IPS-18a (cell line): ENCODE results near the gene SKAP1.

Experiments
- H3K27ac ChIP-seq: one replicate; pipeline ENCODE4 v1.5.1; 2013; ENCODE audit warnings: low read length
- H3K27me3 ChIP-seq: one replicate; pipeline ENCODE4 v1.6.1; 2013; ENCODE audit warnings: mild to moderate bottlenecking, low read length; ENCODE audit not compliant: control insufficient read depth, insufficient read depth
- H3K36me3 ChIP-seq: one replicate; pipeline ENCODE4 v1.6.1; 2013; ENCODE audit warnings: low read depth, low read length; ENCODE audit not compliant: control insufficient read depth
- H3K4me1 ChIP-seq: one replicate; pipeline ENCODE4 v1.6.1; 2013; ENCODE audit warnings: low read depth, low read length; ENCODE audit not compliant: control insufficient read depth
- H3K4me3 ChIP-seq: one replicate; pipeline ENCODE4 v1.5.1; 2013; ENCODE audit warnings: low read length
- H3K9ac ChIP-seq: one replicate; pipeline ENCODE4 v1.6.1; 2013; ENCODE audit warnings: mild to moderate bottlenecking, low read length, moderate library complexity
- H3K9me3 ChIP-seq: one replicate; pipeline ENCODE4 v1.6.1; 2013; ENCODE audit warnings: low read depth, low read length; ENCODE audit not compliant: control insufficient read depth

Gene SKAP1

DNA sequence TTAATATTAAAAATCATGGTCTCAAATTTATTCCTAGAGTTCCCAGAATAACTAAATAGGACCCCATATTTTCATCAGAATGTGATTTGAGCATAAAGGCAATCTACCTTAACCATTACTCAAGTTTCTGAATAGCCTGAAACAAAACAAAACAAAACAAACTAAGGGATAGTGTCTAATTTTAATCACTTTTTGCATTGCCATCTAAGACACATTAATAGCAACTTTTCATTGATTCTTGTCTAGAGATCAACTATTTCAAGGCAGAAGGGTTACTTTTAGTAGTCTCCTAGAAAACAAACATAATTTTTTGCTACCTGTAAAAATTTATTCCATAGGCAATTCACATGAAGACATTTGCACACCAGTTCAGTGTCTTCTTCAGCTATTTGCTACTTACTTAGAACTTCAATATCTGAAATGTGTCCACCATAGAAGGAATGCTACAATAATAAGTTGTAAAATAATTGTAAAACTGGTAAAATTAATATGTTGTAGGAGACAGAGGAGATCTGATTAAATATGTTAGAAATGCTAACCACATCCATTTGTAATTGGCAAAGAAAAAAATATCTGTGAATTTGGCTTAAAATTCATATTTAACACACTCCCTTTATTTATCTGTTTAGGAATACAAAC is 94.7 kb downstream of the SKAP1 start:
- no peaks in the 10 kb centered on the region for H3K36me3 ChIP-seq
- no peaks in the 10 kb centered on the region for H3K9me3 ChIP-seq
- H3K27me3 ChIP-seq, result peaks cover 44% of the 10 kb centered on the region
- no peak overlapping the region for H3K9ac ChIP-seq
- no peak overlapping the region for H3K27ac ChIP-seq
- H3K4me3 ChIP-seq, result no peak overlapping the region
- no peaks in the 10 kb centered on the region for H3K4me1 ChIP-seq

DNA sequence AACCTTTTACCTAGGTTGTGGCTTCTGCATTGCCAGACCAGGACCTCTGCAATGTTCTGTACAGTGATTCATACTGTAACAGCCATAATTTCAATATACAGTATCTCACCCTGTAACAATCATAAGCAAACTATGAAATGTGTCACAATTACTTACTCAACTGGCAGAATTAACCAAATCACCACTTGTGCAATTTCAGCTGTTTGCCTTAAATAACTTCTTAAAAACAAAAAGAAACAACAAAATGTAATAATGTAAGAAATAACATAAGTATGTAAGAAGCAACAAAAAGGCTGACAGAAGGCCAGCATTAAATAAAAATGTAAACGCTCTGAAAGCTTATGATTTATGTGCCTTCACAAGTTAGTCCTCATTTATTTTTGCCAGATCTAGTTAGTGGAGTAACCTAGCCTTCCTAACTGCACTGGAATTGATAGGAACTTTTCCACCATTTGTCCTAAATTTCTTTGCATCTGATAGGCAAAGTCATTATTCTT is 96.9 kb downstream of the SKAP1 start:
- Histone ChIP-seq H3K36me3 (no peaks in the 10 kb centered on the region), H3K27ac (no peak overlapping the region), H3K4me1 (no peaks in the 10 kb centered on the region), H3K9me3 (no peaks in the 10 kb centered on the region), H3K9ac (no peak overlapping the region), H3K27me3 (peaks cover 26% of the 10 kb centered on the region), H3K4me3 (no peak overlapping the region)

- Histone ChIP-seq H3K27me3 (peaks cover 5% of the 10 kb centered on the region), H3K9me3 (no peaks in the 10 kb centered on the region), H3K9ac (no peak overlapping the region), H3K4me3 (no peak overlapping the region), H3K27ac (no peak overlapping the region), H3K4me1 (no peaks in the 10 kb centered on the region), H3K36me3 (no peaks in the 10 kb centered on the region)
These were observed 99.1 kb downstream of the SKAP1 start for GRCh38 chr17:48330887-48331286.

GRCh38 chr17:48330421-48330820 is 99.6 kb downstream of the SKAP1 start:
- H3K4me1 ChIP-seq, result no peaks in the 10 kb centered on the region
- no peak overlapping the region for H3K9ac ChIP-seq
- peaks cover 5% of the 10 kb centered on the region for H3K27me3 ChIP-seq

DNA sequence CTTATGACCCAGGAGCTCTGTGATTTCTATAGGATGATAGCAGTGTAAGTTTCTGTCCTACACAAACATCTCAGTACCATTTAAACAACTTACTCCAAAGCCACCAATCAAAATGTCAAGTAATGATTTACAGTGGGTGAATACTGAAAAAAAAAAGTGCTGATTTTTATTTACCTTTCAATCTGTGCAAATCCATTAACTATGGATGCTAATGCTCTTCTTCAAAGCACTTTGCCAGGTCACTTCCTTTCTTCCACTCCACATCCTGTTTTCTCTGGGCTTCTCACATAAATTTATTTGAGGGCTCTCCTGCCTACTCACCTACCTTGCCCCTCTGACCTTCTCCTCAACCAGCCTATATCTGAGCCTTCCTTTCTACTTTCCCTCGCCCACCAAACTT is 101.6 kb downstream of the SKAP1 start:
- H3K9me3 ChIP-seq, result no peaks in the 10 kb centered on the region
- H3K27me3 ChIP-seq, result peaks cover 4% of the 10 kb centered on the region
- H3K4me1 ChIP-seq, result no peaks in the 10 kb centered on the region
- H3K36me3 ChIP-seq, result no peaks in the 10 kb centered on the region
- no peak overlapping the region for H3K9ac ChIP-seq
- no peak overlapping the region for H3K27ac ChIP-seq
- H3K4me3 ChIP-seq, result no peak overlapping the region

More at GRCh38 chr17:48330421-48330820, 99.6 kb downstream of the SKAP1 start:
- no peak overlapping the region for H3K27ac ChIP-seq
- H3K36me3 ChIP-seq, result no peaks in the 10 kb centered on the region
- no peak overlapping the region for H3K4me3 ChIP-seq
- no peaks in the 10 kb centered on the region for H3K9me3 ChIP-seq

DNA sequence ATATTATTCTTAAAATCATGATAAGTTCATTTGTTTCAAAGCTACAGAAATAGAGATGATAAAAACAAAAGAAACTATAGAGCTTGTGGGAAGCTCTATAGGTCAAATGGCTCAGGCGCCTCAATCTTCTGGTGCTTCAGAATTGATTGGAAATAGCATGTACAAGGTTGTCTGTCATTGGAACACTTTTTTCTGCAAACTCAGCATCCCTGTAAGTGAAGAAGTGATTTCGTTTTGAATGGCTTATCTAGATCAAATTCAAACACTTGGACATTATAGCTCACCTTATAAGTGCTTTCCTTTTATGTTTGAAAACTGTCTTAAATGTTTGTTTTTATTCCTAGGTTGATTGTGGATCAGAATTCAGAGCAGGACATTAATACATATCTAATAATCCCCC is 103.7 kb downstream of the SKAP1 start:
- Histone ChIP-seq H3K9ac (no peak overlapping the region), H3K36me3 (no peaks in the 10 kb centered on the region), H3K4me1 (no peaks in the 10 kb centered on the region), H3K9me3 (no peaks in the 10 kb centered on the region), H3K27me3 (no peaks in the 10 kb centered on the region), H3K27ac (no peak overlapping the region), H3K4me3 (no peak overlapping the region)

GRCh38 chr17:48322060-48322459 is 108.0 kb downstream of the SKAP1 start:
- Histone ChIP-seq H3K9me3 (no peaks in the 10 kb centered on the region), H3K4me3 (no peak overlapping the region), H3K27ac (no peak overlapping the region), H3K4me1 (no peaks in the 10 kb centered on the region), H3K36me3 (no peaks in the 10 kb centered on the region), H3K27me3 (no peaks in the 10 kb centered on the region), H3K9ac (no peak overlapping the region)

DNA sequence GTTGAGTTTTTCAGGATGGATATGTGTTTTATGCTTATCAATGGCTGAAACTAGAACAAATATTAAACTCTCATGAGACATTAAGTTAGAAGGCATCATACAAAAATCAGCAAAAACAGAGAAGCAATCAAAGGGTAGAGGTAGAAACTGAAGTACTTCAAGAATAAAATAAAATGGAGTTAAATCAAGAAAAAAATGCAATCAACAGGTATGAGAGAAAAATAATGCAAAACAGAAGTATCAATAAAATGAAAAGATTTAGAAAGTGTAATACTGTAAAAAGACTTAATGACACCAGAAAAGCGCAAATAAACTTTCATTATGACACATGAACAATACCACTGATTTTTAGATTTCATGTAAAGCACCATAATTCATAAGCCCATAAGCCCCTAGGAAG is 112.3 kb downstream of the SKAP1 start:
- no peak overlapping the region for H3K27ac ChIP-seq
- no peaks in the 10 kb centered on the region for H3K4me1 ChIP-seq
- H3K9me3 ChIP-seq, result no peaks in the 10 kb centered on the region
- no peak overlapping the region for H3K9ac ChIP-seq
- no peak overlapping the region for H3K4me3 ChIP-seq
- H3K27me3 ChIP-seq, result peaks cover under 1% of the 10 kb centered on the region
- H3K36me3 ChIP-seq, result no peaks in the 10 kb centered on the region

- Histone ChIP-seq H3K27me3 (peaks cover 27% of the 10 kb centered on the region), H3K4me1 (no peaks in the 10 kb centered on the region), H3K36me3 (no peaks in the 10 kb centered on the region), H3K9me3 (no peaks in the 10 kb centered on the region), H3K27ac (no peak overlapping the region), H3K4me3 (no peak overlapping the region), H3K9ac (no peak overlapping the region)
These were observed 115.3 kb downstream of the SKAP1 start for GRCh38 chr17:48314716-48315115.

GRCh38 chr17:48313096-48313755 is 116.8 kb downstream of the SKAP1 start:
- Histone ChIP-seq H3K4me1 (no peaks in the 10 kb centered on the region), H3K27me3 (peaks cover 42% of the 10 kb centered on the region), H3K36me3 (no peaks in the 10 kb centered on the region), H3K9me3 (no peaks in the 10 kb centered on the region), H3K4me3 (no peak overlapping the region), H3K9ac (no peak overlapping the region), H3K27ac (no peak overlapping the region)

- Histone ChIP-seq H3K9me3 (no peaks in the 10 kb centered on the region), H3K27me3 (peaks cover 45% of the 10 kb centered on the region), H3K9ac (no peak overlapping the region), H3K27ac (no peak overlapping the region), H3K4me1 (no peaks in the 10 kb centered on the region), H3K4me3 (no peak overlapping the region), H3K36me3 (no peaks in the 10 kb centered on the region)
These were observed 118.7 kb downstream of the SKAP1 start for GRCh38 chr17:48311324-48311723.

- no peaks in the 10 kb centered on the region for H3K4me1 ChIP-seq
These were observed 119.2 kb downstream of the SKAP1 start for GRCh38 chr17:48310748-48311213.

More at GRCh38 chr17:48310748-48311213, 119.2 kb downstream of the SKAP1 start:
- Histone ChIP-seq H3K9me3 (no peaks in the 10 kb centered on the region), H3K36me3 (no peaks in the 10 kb centered on the region), H3K9ac (no peak overlapping the region), H3K27ac (no peak overlapping the region), H3K4me3 (no peak overlapping the region), H3K27me3 (peaks cover 45% of the 10 kb centered on the region)
